IMR-90 (cell line): Measurements from ENCODE around the gene BRPF1.

ENCODE experiments used
- BHLHE40 ChIP-seq: fragments of 150-350 bp; IDR thresholded peaks from 2 replicates; pipeline ENCODE4 v1.6.1; 2016; ENCODE audit warnings: mild to moderate bottlenecking, low read depth, low read length
- CEBPB ChIP-seq: IDR thresholded peaks from 2 replicates; pipeline ENCODE4 v1.6.1; 2012; ENCODE audit warnings: low read depth, low read length, improper control_type of control experiment
- CHD1 ChIP-seq: IDR thresholded peaks from 2 replicates; pipeline ENCODE4 v1.6.1; 2012; ENCODE audit warnings: low read depth, low read length, improper control_type of control experiment
- CTCF ChIP-seq: conservative IDR thresholded peaks from 2 replicates; pipeline ENCODE4 v1.5.1; 2012; ENCODE audit warnings: mild to moderate bottlenecking, low read depth, low read length, improper control_type of control experiment
- ELK1 ChIP-seq: fragments of 150-350 bp; IDR thresholded peaks from 2 replicates; pipeline ENCODE4 v1.6.1; 2016; ENCODE audit warnings: low read depth, mild to moderate bottlenecking, low read length, moderate library complexity, borderline replicate concordance
- MAFK ChIP-seq: IDR thresholded peaks from 2 replicates; pipeline ENCODE4 v1.6.1; 2012; ENCODE audit warnings: low read depth, low read length, improper control_type of control experiment
- MAZ ChIP-seq: IDR thresholded peaks from 2 replicates; pipeline ENCODE4 v1.6.1; 2012; ENCODE audit warnings: low read depth, mild to moderate bottlenecking, low read length, improper control_type of control experiment, moderate library complexity, borderline replicate concordance
- MXI1 ChIP-seq: IDR thresholded peaks from 2 replicates; pipeline ENCODE4 v1.6.1; 2012; ENCODE audit warnings: low read depth, mild to moderate bottlenecking, low read length, moderate library complexity, borderline replicate concordance
- NFE2L2 ChIP-seq: fragments of 150-350 bp; IDR thresholded peaks from 2 replicates; pipeline ENCODE4 v1.6.1; 2016; ENCODE audit warnings: low read depth, mild to moderate bottlenecking, low read length
- POLR2A ChIP-seq: IDR thresholded peaks from 2 replicates; pipeline ENCODE4 v1.6.1; 2012; ENCODE audit warnings: mild to moderate bottlenecking, low read depth, low read length
- RAD21 ChIP-seq: IDR thresholded peaks from 2 replicates; pipeline ENCODE4 v1.6.1; 2012; ENCODE audit warnings: low read length, improper control_type of control experiment
- RCOR1 ChIP-seq: IDR thresholded peaks from 2 replicates; pipeline ENCODE4 v1.6.1; 2012; ENCODE audit warnings: mild to moderate bottlenecking, low read length, improper control_type of control experiment; ENCODE audit not compliant: insufficient replicate concordance
- RFX5 ChIP-seq: IDR thresholded peaks from 2 replicates; pipeline ENCODE4 v1.8.0; 2012; ENCODE audit warnings: low read depth, mild to moderate bottlenecking, low read length, moderate library complexity
- SMC3 ChIP-seq: fragments of 150-350 bp; IDR thresholded peaks from 2 replicates; pipeline ENCODE4 v1.6.1; 2016; ENCODE audit warnings: low read depth, mild to moderate bottlenecking, antibody characterized with exemption, low read length, moderate library complexity

GRCh38 chr3:9792405-9793160, 61.0 kb downstream of the BRPF1 start, which contains the start of the genes ARPC4 and TADA3:
- TF ChIP-seq BHLHE40 (peak; percentile 98), POLR2A (peak; percentile 94), CEBPB (no peak), CTCF (no peak), RAD21 (no peak), NFE2L2 (no peak), RCOR1 (no peak), SMC3 (no peak), MXI1 (no peak), ELK1 (peak; percentile 86; the same call in 1 of the 2 replicates), RFX5 (no peak), MAFK (no peak), MAZ (peak; percentile 78), CHD1 (peak; percentile 100; the same call in 1 of the 2 replicates)
